Raji (cell line): Measurements from ENCODE around the gene CCDC184.

Source experiments
- POLR2A ChIP-seq: IDR thresholded peaks from 2 replicates; pipeline ENCODE4 v1.6.1; 2011; ENCODE audit warnings: low read depth, low read length, control low read depth; ENCODE audit not compliant: insufficient read depth

The CCDC184 gene

GRCh38 chr12:48220701-48221100 is 37.3 kb downstream of the CCDC184 start:
- no peak for TF ChIP-seq POLR2A

GRCh38 chr12:48221645-48222044 is 38.2 kb downstream of the CCDC184 start:
- no peak for TF ChIP-seq POLR2A
